ENCODE data around the gene HES5.

DNA sequence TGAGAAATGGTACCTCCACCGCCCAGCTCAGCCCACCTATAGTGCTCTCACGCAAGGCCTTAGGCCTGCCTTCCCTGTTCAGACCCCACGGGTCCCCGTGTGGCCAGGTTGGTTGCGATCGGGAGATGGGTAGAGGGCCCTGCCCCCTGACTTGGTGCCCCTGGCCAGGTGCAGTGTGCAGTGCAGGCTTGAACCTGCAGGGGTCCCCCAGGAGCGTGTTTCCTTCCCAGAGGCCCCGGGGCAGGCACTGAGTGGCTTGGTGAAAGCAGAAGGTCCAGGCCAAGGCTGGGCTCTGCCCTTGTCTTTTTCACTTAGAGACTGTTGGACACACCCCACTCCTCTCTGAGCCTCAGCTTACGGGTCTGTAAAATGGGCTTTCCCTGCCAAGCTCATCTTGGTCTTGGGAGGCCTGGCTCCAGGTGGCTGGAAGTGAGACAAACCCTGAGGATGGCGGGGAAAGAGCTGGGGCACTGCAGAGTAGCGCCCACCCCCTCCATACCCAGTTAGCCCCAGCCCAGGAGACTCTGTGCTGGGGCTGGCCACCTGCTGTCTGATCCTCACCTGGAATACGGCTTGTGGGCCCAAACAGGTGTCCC is 9.3 kb upstream of the HES5 start:
- no peak for TF ChIP-seq EZH2 (IDR thresholded peaks at IDR 0.05; ENCODE audit: insufficient read depth, poor library complexity, severe bottlenecking)
- TF ChIP-seq EZH2phosphoT487 (IDR thresholded peaks at IDR 0.05; ENCODE audit: insufficient read depth, low read depth) = no peak

All from GM23248 (cell line).